CMK (cell line): ENCODE data around the gene CCDC6.
"Not testable (repeated sequence)": the region's sequence is repeated elsewhere in the genome, so short reads cannot be mapped to it uniquely, and the experiment has no call there.

Experiments used
- DNase-seq: peaks from one replicate; pipeline ENCODE4 v3.0.0-alpha.2; 2010; ENCODE audit warnings: low read depth

Gene CCDC6

DNA sequence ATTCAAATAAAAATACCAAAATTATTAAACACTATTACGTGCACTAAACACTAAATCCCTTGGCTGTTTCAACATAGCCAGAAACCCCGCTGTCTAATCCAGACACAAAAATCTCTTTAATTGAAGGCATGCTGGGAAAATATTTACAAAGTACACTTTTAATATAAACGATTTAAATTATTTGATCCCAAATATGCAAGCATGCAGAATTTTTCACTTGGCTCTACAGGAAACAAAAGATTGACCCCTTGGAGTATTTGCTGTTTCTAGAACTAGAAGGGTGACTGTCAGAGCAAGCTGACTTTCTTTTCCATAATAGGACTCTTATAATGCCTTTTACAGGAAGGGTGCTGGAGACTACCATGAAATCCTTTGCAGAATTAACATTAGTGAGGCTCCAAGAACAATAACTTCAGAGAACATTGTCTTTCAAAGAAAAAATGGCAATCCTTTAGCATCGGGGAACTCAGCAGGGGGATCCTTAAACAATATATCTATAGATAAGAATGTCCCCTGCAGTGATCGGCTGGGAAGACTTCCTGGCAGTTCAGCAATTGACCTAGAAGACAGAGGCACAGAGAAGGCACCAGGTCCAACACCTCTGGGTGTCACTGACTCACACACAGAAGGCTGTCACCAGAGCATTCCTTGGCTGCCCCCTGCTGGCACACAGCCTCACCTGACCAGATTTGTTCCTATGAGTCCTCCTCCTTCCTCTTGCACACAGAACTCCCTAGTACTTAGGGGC is 97.3 kb downstream of the CCDC6 start:
- peak; percentile 33 for DNase-seq

- no peak for DNase-seq
Observed at GRCh38 chr10:59807629-59808620, 98.4 kb downstream of the CCDC6 start.

- DNase-seq, result peak; percentile 30
Observed at GRCh38 chr10:59805014-59805413, 101.3 kb downstream of the CCDC6 start.

DNA sequence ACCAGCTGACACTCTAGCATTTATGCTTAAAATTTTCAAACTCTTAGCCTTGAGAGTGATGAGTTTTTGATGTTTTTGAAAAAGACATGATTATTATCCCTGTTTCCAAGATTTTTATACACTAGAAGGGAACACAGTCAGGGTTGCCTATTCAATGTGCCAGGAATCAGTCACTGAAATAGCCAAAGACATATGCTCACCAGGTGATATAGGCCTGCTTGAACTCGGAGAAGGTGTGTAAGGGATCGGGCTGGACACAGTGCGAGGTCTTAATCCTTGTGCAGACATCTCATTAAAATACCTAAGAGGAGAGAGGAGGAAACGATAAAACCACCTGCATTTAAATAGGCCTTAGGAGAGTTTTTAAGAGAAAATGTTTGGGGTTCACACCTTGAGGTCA is 102.1 kb downstream of the CCDC6 start:
- DNase-seq, result no peak

- DNase-seq, result no peak
Observed at GRCh38 chr10:59803714-59804113, 102.6 kb downstream of the CCDC6 start.

GRCh38 chr10:59801171-59801570 is 105.2 kb downstream of the CCDC6 start:
- no peak for DNase-seq

GRCh38 chr10:59799421-59799820 is 106.9 kb downstream of the CCDC6 start:
- DNase-seq, result no peak

GRCh38 chr10:59793919-59794318 is 112.4 kb downstream of the CCDC6 start:
- no peak for DNase-seq

GRCh38 chr10:59792812-59793211 is 113.5 kb downstream of the CCDC6 start:
- no peak for DNase-seq

DNA sequence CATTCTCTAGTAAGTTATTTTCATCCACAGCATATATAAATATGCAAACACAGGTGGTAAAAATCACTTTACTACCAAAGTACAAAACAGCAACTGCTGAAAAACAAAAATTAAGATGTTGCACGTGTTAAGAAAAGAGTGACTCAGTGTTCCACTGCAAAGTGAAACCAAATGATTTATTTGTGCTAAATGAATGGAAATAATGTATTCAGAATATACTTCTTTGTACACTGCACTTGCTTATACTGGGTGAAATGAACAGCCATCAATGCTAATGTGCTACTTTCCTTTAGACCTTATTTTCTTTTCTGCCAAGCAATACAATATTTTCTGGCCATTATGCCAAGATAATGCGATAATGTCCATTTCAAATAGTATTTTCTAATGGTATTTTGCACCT is 114.8 kb downstream of the CCDC6 start:
- no peak for DNase-seq

DNA sequence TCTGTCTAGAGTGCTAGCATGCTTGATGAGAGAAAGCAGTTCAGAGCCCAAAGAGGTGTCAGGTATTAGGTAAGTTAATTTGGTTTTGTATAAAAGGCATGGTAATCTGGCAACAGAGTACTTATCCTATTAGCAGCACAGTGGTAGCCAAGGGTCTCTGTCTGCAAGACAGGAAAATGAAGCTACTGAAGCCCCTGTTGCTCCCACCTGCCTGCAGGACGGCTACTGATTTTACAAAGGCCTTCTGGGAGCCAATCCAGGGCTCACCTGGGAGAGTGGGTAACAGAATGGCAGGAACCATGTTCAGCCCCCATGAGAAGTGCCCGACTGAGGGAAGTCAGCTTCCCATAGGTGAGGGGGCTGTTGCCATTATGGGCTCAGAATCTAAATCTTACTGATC is 116.3 kb downstream of the CCDC6 start:
- not testable (repeated sequence) for DNase-seq

GRCh38 chr10:59788914-59789313 is 117.4 kb downstream of the CCDC6 start:
- not testable (repeated sequence) for DNase-seq

DNA sequence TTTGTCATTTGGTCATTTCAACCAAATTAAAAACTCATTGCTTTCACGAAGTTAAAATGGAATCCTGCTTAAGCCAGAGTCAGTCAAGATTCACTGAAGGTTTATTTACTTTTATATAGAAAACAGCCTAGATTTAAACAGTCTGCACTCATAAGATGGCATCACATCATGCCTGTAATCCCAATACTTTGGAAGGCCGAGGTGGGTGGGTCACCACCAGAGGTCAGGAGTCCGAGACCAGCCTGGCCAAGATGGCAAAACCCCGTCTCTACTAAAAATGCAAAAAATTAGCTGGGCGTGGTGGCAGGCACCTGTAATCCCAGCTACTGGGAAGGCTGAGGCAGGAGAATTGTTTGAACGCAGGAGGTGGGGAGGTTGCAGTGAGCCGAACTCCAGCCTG is 119.3 kb downstream of the CCDC6 start:
- not testable (repeated sequence) for DNase-seq

DNA sequence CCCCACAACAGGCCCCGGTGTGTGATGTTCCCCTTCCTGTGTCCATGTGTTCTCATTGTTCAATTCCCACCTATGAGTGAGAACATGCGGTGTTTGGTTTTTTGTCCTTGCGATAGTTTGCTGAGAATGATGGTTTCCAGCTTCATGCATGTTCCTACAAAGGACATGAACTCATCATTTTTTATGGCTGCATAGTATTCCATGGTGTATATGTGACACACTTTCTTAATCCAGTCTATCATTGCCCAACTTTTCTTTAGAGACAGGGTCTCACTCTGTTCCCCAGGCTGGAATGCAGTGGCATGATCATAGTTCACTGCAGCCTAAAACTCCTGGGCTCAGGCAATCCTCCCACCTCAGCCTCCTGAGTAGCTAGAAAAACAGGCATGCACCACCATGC is 120.9 kb downstream of the CCDC6 start:
- not testable (repeated sequence) for DNase-seq

DNA sequence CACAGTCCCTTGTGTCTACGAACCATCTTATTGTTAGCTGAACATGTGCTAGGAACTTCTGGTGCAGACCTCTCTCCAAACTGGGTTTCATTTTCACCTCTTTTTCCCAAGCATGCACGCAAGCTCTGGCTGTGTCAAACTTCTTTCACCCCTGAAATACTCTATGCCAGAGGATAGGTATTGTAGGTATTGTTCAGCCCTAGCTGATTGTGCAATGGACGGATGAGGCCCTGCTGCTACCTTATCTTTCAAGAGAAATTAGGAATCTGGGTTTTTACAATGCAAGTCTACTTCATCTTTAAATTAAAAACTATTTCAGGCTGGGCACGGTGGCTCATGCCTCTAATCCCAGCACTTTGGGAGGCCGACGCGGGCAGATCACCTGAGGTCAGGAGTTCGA is 124.8 kb downstream of the CCDC6 start:
- no peak for DNase-seq

- no peak for DNase-seq
Observed at GRCh38 chr10:59779756-59780533, 126.4 kb downstream of the CCDC6 start.

DNA sequence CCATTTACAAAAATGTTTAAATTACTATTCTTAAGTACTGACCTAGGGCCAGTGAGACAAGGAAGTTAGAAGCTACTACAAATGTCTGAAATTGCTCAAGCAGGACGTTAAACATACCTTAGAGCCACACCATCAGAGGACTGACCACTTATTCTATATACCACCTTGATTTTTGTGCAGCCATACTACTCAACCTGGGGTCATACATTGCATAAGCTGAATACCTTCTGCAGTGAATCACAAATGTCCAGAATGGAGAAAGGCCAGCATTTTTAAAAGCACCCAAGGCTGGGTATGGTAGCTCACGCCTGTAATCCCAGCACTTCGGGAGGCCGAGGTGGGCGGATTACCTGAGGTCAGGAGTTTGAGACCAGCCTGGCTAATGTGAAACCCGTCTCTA is 131.9 kb downstream of the CCDC6 start:
- no peak for DNase-seq

GRCh38 chr10:59773088-59773487 is 133.3 kb downstream of the CCDC6 start:
- no peak for DNase-seq

GRCh38 chr10:59771162-59771807 is 135.1 kb downstream of the CCDC6 start:
- DNase-seq, result no peak

DNA sequence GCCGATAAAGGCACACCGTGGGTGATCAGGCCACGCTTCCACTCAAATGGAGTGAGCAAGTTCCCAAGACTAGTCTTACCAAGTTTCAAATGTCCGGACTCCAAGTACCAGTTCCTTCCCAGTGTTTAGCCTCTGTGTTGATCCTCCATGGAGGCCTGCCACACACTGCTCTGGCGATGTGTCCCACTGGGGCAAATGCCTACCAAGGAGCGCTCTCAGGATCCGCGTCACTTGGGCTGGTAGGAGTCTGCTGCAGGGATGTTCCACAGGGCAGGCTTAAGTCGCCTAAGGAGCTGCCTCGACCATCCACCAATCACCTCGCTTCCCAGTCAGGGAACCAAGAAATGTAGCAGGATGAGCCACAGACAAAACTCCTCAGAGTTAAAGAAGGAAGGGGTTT is 135.7 kb downstream of the CCDC6 start:
- no peak for DNase-seq

- no peak for DNase-seq
Observed at GRCh38 chr10:59762505-59762904, 143.9 kb downstream of the CCDC6 start.

- no peak for DNase-seq
Observed at GRCh38 chr10:59757966-59758365, 148.4 kb downstream of the CCDC6 start.
